HFF-Myc (cell line): ENCODE measurements around the gene ASPHD1.
"Not testable (repeated sequence)": the region's sequence is repeated elsewhere in the genome, so short reads cannot be mapped to it uniquely, and the experiment has no call there.

Experiments
- DNase-seq: peaks from one replicate; pipeline ENCODE4 v3.0.0-alpha.2; 2011; ENCODE audit warnings: low read depth; ENCODE audit errors: extremely low read depth
- H3K4me3 ChIP-seq: replicated peaks from 2 replicates; pipeline ENCODE4 v1.5.1; 2011; ENCODE audit warnings: low read depth, mild to moderate bottlenecking, control low read depth, low read length
- CTCF ChIP-seq: IDR thresholded peaks from 2 replicates; pipeline ENCODE4 v1.5.1; 2012; ENCODE audit warnings: mild to moderate bottlenecking, low read depth, low read length, control low read depth; ENCODE audit errors: missing control alignments

ASPHD1 gene

GRCh38 chr16:29877266-29877961 is 22.9 kb upstream of the ASPHD1 start:
- no peak overlapping the region for H3K4me3 ChIP-seq
- no peak for DNase-seq
- no peak for TF ChIP-seq CTCF

- H3K4me3 ChIP-seq: no peak overlapping the region
- no peak for DNase-seq
- no peak for TF ChIP-seq CTCF
These were observed 22.1 kb upstream of the ASPHD1 start for GRCh38 chr16:29878172-29878571.

DNA sequence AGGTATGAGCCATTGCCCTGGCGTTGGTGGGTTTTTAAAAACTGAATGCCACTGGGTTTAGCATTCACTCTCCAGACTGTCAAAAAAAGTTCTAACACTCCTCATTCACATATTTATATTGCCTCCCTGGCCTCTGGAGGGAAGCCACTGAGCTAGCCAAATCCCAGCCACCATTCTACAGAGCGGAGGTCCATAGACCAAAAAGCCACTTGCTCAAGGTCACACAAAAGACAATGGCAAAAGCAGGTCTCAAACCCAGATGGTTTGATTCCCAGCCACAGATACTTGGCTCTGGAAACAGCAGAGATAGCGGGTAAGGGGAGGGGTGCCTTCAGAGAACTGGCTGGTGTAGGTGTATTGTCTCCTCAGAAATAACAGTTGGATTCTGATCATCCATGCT is 19.2 kb upstream of the ASPHD1 start:
- no peak for DNase-seq
- H3K4me3 ChIP-seq: no peak overlapping the region
- no peak for TF ChIP-seq CTCF

GRCh38 chr16:29883987-29884386 is 16.3 kb upstream of the ASPHD1 start:
- no peak for DNase-seq
- TF ChIP-seq CTCF: no peak
- H3K4me3 ChIP-seq: no peak overlapping the region

DNA sequence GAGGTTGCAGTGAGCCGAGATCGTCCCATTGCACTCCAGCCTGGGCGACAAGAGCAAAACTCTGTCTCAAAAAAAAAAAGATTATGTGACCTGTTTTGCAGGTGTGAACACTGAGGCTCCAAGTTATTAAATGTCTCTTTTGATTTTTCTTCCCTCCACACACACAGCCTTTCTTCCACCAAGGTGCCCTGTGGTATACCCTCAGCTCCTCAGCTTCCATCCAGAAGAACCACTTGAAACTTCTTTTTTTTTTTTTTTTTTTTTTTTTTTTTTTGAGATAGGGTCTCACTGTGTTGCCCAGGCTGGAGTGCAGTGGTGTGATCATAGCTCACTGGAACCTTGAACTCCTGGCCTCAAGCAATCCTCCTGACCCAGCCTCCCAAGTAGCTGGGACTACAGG is 10.9 kb upstream of the ASPHD1 start:
- not testable (repeated sequence) for DNase-seq, H3K4me3 ChIP-seq

DNA sequence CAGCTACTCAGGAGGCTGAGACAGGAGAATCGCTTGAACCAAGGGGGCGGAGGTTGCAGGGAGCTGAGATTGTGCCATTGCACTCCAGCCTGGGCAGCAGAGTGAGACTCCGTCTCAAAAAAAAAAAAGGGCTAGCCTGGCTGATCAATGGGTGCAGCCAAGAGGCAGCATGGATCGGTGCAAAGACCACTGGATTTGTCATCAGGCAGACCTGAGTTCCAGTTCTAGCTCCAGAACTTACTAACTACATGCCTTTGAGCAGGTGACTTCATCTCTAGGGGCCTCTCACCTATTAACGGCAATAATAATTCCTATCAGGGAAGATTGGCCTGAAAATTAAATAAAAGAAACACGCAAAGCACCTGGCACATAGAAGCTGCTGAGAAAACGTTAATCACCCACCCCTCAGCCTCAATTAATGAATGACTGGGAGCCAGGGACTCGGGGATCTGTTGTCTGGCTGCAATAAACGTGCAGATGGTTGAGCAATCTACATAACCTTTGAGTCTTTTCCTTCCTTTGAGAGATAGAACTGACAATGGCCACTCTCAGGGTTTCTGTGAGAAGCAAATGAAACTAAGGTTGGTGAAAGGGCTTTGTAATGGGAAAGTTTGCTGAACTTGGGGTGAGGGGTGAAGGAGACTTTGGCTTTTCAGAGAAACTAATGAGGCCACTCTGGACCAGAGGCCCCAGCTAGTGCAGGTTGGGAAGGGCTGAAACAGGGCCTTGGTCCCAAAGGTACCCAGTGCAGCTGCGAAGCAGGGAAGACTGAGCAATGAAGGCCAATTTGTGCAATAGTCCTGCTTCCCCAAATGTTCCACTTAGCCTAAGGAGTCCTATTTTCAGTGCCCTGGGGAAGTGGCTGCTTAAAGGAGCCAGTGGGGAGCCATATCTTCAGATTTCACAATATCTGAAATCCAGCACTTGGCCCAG is 8.5 kb upstream of the ASPHD1 start:
- TF ChIP-seq CTCF: no peak
- DNase-seq: no peak
- no peak overlapping the region for H3K4me3 ChIP-seq

GRCh38 chr16:29892458-29892813 is 7.9 kb upstream of the ASPHD1 start:
- no peak for TF ChIP-seq CTCF
- DNase-seq: no peak
- no peak overlapping the region for H3K4me3 ChIP-seq
